IMR-90 (cell line): ENCODE measurements around the gene SMARCC2. TPM values are rescaled to one million over a fixed set of nuclear protein-coding genes. Genes with fewer than 3 reads are reported as not detected.
A peak's percentile ranks its signal among the peaks of the same experiment; 100 is the strongest.

ENCODE experiments used
- ATAC-seq: fragments of 200-7000 bp; cut with Tn5 transposase; 2 replicates; pipeline ENCODE4 v1.9.1; 2020; ENCODE audit warnings: low read depth, mild to moderate bottlenecking, moderate library complexity
- BruUV-seq: library from RNA; stranded (reverse); fragments of 400-500 nt; replicated peaks from 2 replicates; lab custom pipeline; 2021; lab: Mats Ljungman, UMichigan
- CTCF ChIA-PET: fragments of 300-600 bp; formaldehyde crosslinking; extraction: SDS; loops from one replicate; lab custom pipeline; 2021; ENCODE audit warnings: antibody characterized with exemption; lab: Yijun Ruan, JAX
- POLR2A ChIA-PET: fragments of 300-600 bp; sonication (Branson Sonifier 250); formaldehyde crosslinking; loops from one replicate; lab custom pipeline; 2022; ENCODE audit warnings: antibody characterized with exemption; ENCODE audit not compliant: unreplicated experiment; lab: Charles Lee
- DNase-seq: peaks from one replicate; pipeline ENCODE4 v3.0.0; 2013
- H2AFZ ChIP-seq: replicated peaks from 2 replicates; pipeline ENCODE3; 2013; ENCODE audit warnings: low read length, mild to moderate bottlenecking; ENCODE audit not compliant: poor library complexity
- H2AK5ac ChIP-seq: 2 replicates; pipeline ENCODE4 v1.6.1; 2013; ENCODE audit warnings: low read depth, low read length, inconsistent platforms
- H2AK9ac ChIP-seq: replicated peaks from 2 replicates; pipeline ENCODE3; 2013; ENCODE audit warnings: mild to moderate bottlenecking, low read depth, low read length, moderate library complexity; ENCODE audit not compliant: poor library complexity
- H2BK120ac ChIP-seq: 2 replicates; pipeline ENCODE4 v1.6.1; 2013; ENCODE audit warnings: low read depth, low read length, inconsistent platforms
- H2BK15ac ChIP-seq: 3 replicates; pipeline ENCODE4 v1.6.1; 2013; ENCODE audit warnings: low read depth, low read length, inconsistent platforms
- H2BK20ac ChIP-seq: 2 replicates; pipeline ENCODE4 v1.6.1; 2013; ENCODE audit warnings: low read depth, mild to moderate bottlenecking, inconsistent platforms, low read length, moderate library complexity
- H2BK5ac ChIP-seq: 2 replicates; pipeline ENCODE4 v1.6.1; 2013; ENCODE audit warnings: mild to moderate bottlenecking, low read depth, low read length, inconsistent platforms; ENCODE audit not compliant: poor library complexity, severe bottlenecking
- H3K14ac ChIP-seq: replicated peaks from 2 replicates; pipeline ENCODE4 v1.6.1; 2013; ENCODE audit warnings: low read depth, low read length, inconsistent platforms
- H3K18ac ChIP-seq: 2 replicates; pipeline ENCODE4 v1.6.1; 2013; ENCODE audit warnings: low read depth, low read length, control low read depth
- H3K23ac ChIP-seq: 2 replicates; pipeline ENCODE4 v1.6.1; 2013; ENCODE audit warnings: low read depth, low read length, inconsistent platforms
- H3K27ac ChIP-seq: 2 replicates; pipeline ENCODE4 v1.5.1; 2013; ENCODE audit warnings: mild to moderate bottlenecking, control low read depth, low read length; ENCODE audit not compliant: insufficient read depth
- H3K27me3 ChIP-seq: 2 replicates; pipeline ENCODE4 v1.6.1; 2013; ENCODE audit warnings: low read length; ENCODE audit not compliant: control insufficient read depth, insufficient read depth
- H3K36me3 ChIP-seq: 2 replicates; pipeline ENCODE4 v1.6.1; 2013; ENCODE audit warnings: low read length, mixed read lengths; ENCODE audit not compliant: control insufficient read depth, insufficient read depth
- H3K4ac ChIP-seq: 2 replicates; pipeline ENCODE4 v1.6.1; 2013; ENCODE audit warnings: low read depth, low read length, inconsistent platforms
- H3K4me1 ChIP-seq: 2 replicates; pipeline ENCODE4 v1.6.1; 2013; ENCODE audit warnings: low read length, mixed read lengths; ENCODE audit not compliant: control insufficient read depth, insufficient read depth
- H3K4me2 ChIP-seq: 2 replicates; pipeline ENCODE4 v1.6.1; 2013; ENCODE audit warnings: low read depth, mild to moderate bottlenecking, control low read depth, low read length, moderate library complexity
- H3K4me3 ChIP-seq: 2 replicates; pipeline ENCODE4 v1.5.1; 2013; ENCODE audit warnings: low read depth, mild to moderate bottlenecking, control low read depth, low read length, moderate library complexity; ENCODE audit not compliant: insufficient read depth
- H3K56ac ChIP-seq: 2 replicates; pipeline ENCODE4 v1.6.1; 2013; ENCODE audit warnings: low read length, inconsistent platforms; ENCODE audit not compliant: insufficient read depth; ENCODE audit errors: extremely low read depth
- H3K79me1 ChIP-seq, 2 experiments: 2 replicates each; pipeline ENCODE4 v1.6.1; 2013; ENCODE audit warnings: low read length in 2 of 2, inconsistent platforms in 1 of 2, low read depth in 1 of 2
- H3K9ac ChIP-seq: 2 replicates; pipeline ENCODE4 v1.6.1; 2013; ENCODE audit warnings: low read depth, low read length, control low read depth
- H3K9me1 ChIP-seq: 2 replicates; pipeline ENCODE4 v1.6.1; 2013; ENCODE audit warnings: low read length, inconsistent platforms; ENCODE audit not compliant: insufficient read depth
- H3K9me3 ChIP-seq: 2 replicates; pipeline ENCODE4 v1.6.1; 2013; ENCODE audit warnings: low read length; ENCODE audit not compliant: control insufficient read depth, insufficient read depth
- H4K20me1 ChIP-seq: 2 replicates; pipeline ENCODE4 v1.6.1; 2013; ENCODE audit warnings: low read length, inconsistent platforms; ENCODE audit not compliant: insufficient read depth
- H4K5ac ChIP-seq: 2 replicates; pipeline ENCODE4 v1.6.1; 2013; ENCODE audit warnings: mild to moderate bottlenecking, low read depth, low read length, control low read depth
- H4K8ac ChIP-seq, 2 experiments: 2 replicates each; pipeline ENCODE4 v1.6.1; 2013; ENCODE audit warnings: low read depth in 2 of 2, low read length in 2 of 2, control low read depth in 1 of 2, inconsistent platforms in 1 of 2
- H4K91ac ChIP-seq: 2 replicates; pipeline ENCODE4 v1.6.1; 2013; ENCODE audit warnings: low read depth, low read length, inconsistent platforms; ENCODE audit not compliant: insufficient read depth
- POLR2A ChIP-seq: IDR thresholded peaks from 2 replicates; pipeline ENCODE4 v1.6.1; 2012; ENCODE audit warnings: mild to moderate bottlenecking, low read depth, low read length
- RAD21 ChIP-seq: IDR thresholded peaks from 2 replicates; pipeline ENCODE4 v1.6.1; 2012; ENCODE audit warnings: low read length, improper control_type of control experiment
- WGBS, 2 experiments: methylation state at CpG; one replicate each; pipeline versions ENCODE4 v1.1.5 to v1.1.7; 2013; ENCODE audit warnings: missing lambda C conversion rate in 2 of 2; ENCODE audit not compliant: insufficient read length in 1 of 2; ENCODE audit errors: extremely low coverage in 2 of 2; 5-methylcytosine and 5-hydroxymethylcytosine counted together
- dilution Hi-C: fragments of 300-500 bp; cut with HindIII; formaldehyde crosslinking; loops from one replicate; pipeline ENCODE4 v1.14.3; 2018; ENCODE audit warnings: low sequenced_read_pairs; ENCODE audit not compliant: unreplicated experiment
- in situ Hi-C: fragments of 300-500 bp; cut with MboI; formaldehyde crosslinking; loops from 3 replicates; pipeline ENCODE4 v1.14.3; 2019; ENCODE audit warnings: low sequenced_read_pairs, inconsistent platforms, mixed read lengths
- intact Hi-C: fragments of 100-400 bp; cut with micrococcal nuclease; formaldehyde crosslinking; loops from 2 replicates; pipeline ENCODE4 v1.10.0; 2022
- polyA plus RNA-seq, 3 experiments: library from polyadenylated mRNA; depleted of rRNA; stranded (reverse); fragments of >200 nt; gene quantifications; 2 replicates each; pipeline ENCODE4 v1.2.3, GENCODE V29; 2012; ENCODE audit warnings: low replicate concordance in 1 of 3
- total RNA-seq: library from RNA; depleted of rRNA; stranded (reverse); fragments of >200 nt; gene quantifications from 2 replicates; pipeline ENCODE4 v1.2.3, GENCODE V29; 2012

SMARCC2 gene
- total and polyA plus RNA-seq, 2 of the 4 experiments (the other 2 are of a cell fraction): 42.3 to 43.8 TPM

GRCh38 chr12:56160193-56160763 lies 29.0 kb downstream of the SMARCC2 start:
- TF ChIP-seq RAD21 (no peak), POLR2A (peak; percentile 57)
- intact Hi-C loops: no loop called here
- Histone ChIP-seq H3K27me3 (no peaks in the 10 kb centered on the region), H4K91ac (no peak overlapping the region), H3K79me1 (peaks cover 14 to 53% of the 10 kb centered on the region in 2 experiments), H3K9ac (peak overlapping the region; percentile 100), H3K23ac (peak overlapping the region; percentile 99), H3K4me2 (peak overlapping the region; percentile 98), H4K5ac (no peak overlapping the region), H3K56ac (peak overlapping the region; percentile 99), H3K36me3 (peaks cover 62% of the 10 kb centered on the region), H3K14ac (peak overlapping the region; percentile 98), H2AK5ac (peak overlapping the region; percentile 69; the same call in 1 of the 2 replicates), H2BK15ac (peak overlapping the region; percentile 14; the same call in 1 of the 3 replicates), H2AFZ (peak overlapping the region; percentile 61), H2BK5ac (peak overlapping the region; percentile 91), H2BK20ac (no peak overlapping the region), H3K9me3 (no peaks in the 10 kb centered on the region), H4K8ac (peak overlapping the region; percentile 72 to 79; a peak in 3 of 4 replicates), H3K18ac (no peak overlapping the region), H3K4me1 (peaks cover 15% of the 10 kb centered on the region), H2AK9ac (peak overlapping the region; percentile 85), H3K9me1 (peaks cover 2% of the 10 kb centered on the region; the same call in 1 of the 2 replicates), H3K4ac (peak overlapping the region; percentile 97), H3K4me3 (peak overlapping the region; percentile 73), H3K27ac (peak overlapping the region; percentile 90), H4K20me1 (peaks cover 64% of the 10 kb centered on the region), H2BK120ac (no peak overlapping the region)
- no CpG with 5 or more reads among the region's 7 CpGs for WGBS, 2 experiments
- POLR2A ChIA-PET: interaction anchor here (0.6 kb wide), 1 partner anchor 9 kb away, joined by 3 read pairs; no protein-coding TSS in a partner anchor
- dilution Hi-C loops: no loop called here
- ATAC-seq: no peak
- CTCF ChIA-PET: no interaction called here
- BruUV-seq: no TSS peak
- DNase-seq: peak; percentile 35
- in situ Hi-C loops: no loop called here
